Naive thymus-derived CD8-positive, alpha-beta T cell (primary cell): ENCODE results near the gene GNG8. TPM values are rescaled to one million over a fixed set of nuclear protein-coding genes. Genes with fewer than 3 reads are reported as not detected.
"Not testable (repeated sequence)": the region's sequence is repeated elsewhere in the genome, so short reads cannot be mapped to it uniquely, and the experiment has no call there.

Source experiments
- ATAC-seq, 2 donors: fragments of 150-1000 bp; cut with Tn5 transposase in 1 of 2; sonication (Bioruptor Pico), chemical (Tn5 transposase) in 1 of 2; 1 replicate in 1 of 2; 2 replicates in 1 of 2; pipeline ENCODE4 v1.10.0; 2021; ENCODE audit warnings: mild to moderate bottlenecking in 2 of 2, moderate library complexity in 2 of 2
- POLR2A ChIA-PET: fragments of 350-600 bp; sonication (Branson Sonifier 250); formaldehyde crosslinking; loops from one replicate; lab custom pipeline; 2021; ENCODE audit warnings: antibody characterized with exemption; lab: Charles Lee
- DNase-seq, 10 donors: peaks; one replicate each; pipeline versions ENCODE4 v3.0.0 to v3.0.0-alpha.2; 2020 to 2022
- H3K27ac Mint-ChIP-seq, 10 donors: one replicate each; pipeline ENCODE4 v1.8.0; 2020 to 2022; ENCODE audit warnings: mild to moderate bottlenecking in 10 of 10, mixed read lengths in 10 of 10, moderate library complexity in 4 of 10, inconsistent platforms in 1 of 10
- H3K27me3 Mint-ChIP-seq, 5 donors: one replicate each; pipeline ENCODE4 v1.8.0; 2021 to 2022; ENCODE audit warnings: mixed read lengths in 5 of 5
- H3K36me3 Mint-ChIP-seq, 3 donors: one replicate each; pipeline ENCODE4 v1.8.0; 2020 to 2022; ENCODE audit warnings: mixed read lengths in 3 of 3, mild to moderate bottlenecking in 2 of 3, inconsistent platforms in 1 of 3
- H3K4me1 Mint-ChIP-seq, 4 donors: one replicate each; pipeline ENCODE4 v1.8.0; 2021 to 2022; ENCODE audit warnings: mixed read lengths in 4 of 4
- H3K4me3 Mint-ChIP-seq, 10 donors: one replicate each; pipeline ENCODE4 v1.8.0; 2020 to 2022; ENCODE audit warnings: mild to moderate bottlenecking in 10 of 10, mixed read lengths in 10 of 10, moderate library complexity in 6 of 10, inconsistent platforms in 1 of 10
- H3K9me3 Mint-ChIP-seq, 9 donors: one replicate each; pipeline ENCODE4 v1.8.0; 2020 to 2022; ENCODE audit warnings: mixed read lengths in 9 of 9, mild to moderate bottlenecking in 3 of 9, inconsistent platforms in 1 of 9, moderate library complexity in 1 of 9
- polyA plus RNA-seq, 3 donors: library from polyadenylated mRNA; unstranded; fragments of 300-500 nt; fragmentation: Illumina TruSeq; gene quantifications; one replicate each; pipeline ENCODE4 v1.2.3, GENCODE V29; 2021
- total RNA-seq, 8 experiments: library from RNA in 2 of 8; stranded (reverse) in 2 of 8; gene quantifications; one replicate each; pipeline ENCODE4 v1.2.3 and lab custom pipeline; 2021 to 2026

GNG8 gene
- total and polyA plus RNA-seq, 5 experiments from 2014 or later: not detected

- POLR2A ChIA-PET: interaction anchor here (0.7 to 1.0 kb wide), 2 partner anchors 23 to 94 kb away, joined by 3 read pairs; no protein-coding TSS in a partner anchor
- Mint-ChIP-seq H3K4me1 (peaks cover 0 to 16% (median 10%) of the 10 kb centered on the region in 4 donors), H3K36me3 (no peaks in the 10 kb centered on the region), H3K9me3 (no peaks in the 10 kb centered on the region), H3K27ac (peak overlapping the region in 1 of 10 donors; percentile 31), H3K27me3 (peaks cover 0 to 9% (median 7%) of the 10 kb centered on the region in 5 donors), H3K4me3 (peak overlapping the region in 7 of 10 donors; percentile 26 to 72 (median 50))
- ATAC-seq (no peak), DNase-seq (no peak)
Measured at GRCh38 chr19:46639358-46640182, 3.6 kb upstream of the GNG8 start.

- POLR2A ChIA-PET: interaction anchor here (1.4 to 1.7 kb wide), 2 partner anchors 24 to 26 kb away, joined by 8 to 11 read pairs; partner anchors contain the start of gene DACT3
- H3K9me3 Mint-ChIP-seq: no peaks in the 10 kb centered on the region
Measured at GRCh38 chr19:46637224-46637623, 1.2 kb upstream of the GNG8 start.

GRCh38 chr19:46634656-46635218, 1.3 kb downstream of the GNG8 start:
- DNase-seq (peak in 1 of 10 donors; percentile 71), ATAC-seq (no peak)
- Mint-ChIP-seq H3K4me3 (peak overlapping the region in 9 of 10 donors; percentile 29 to 88 (median 46)), H3K36me3 (no peaks in the 10 kb centered on the region), H3K27ac (peak overlapping the region in 5 of 10 donors; percentile 15 to 96 (median 69)), H3K4me1 (peaks cover 14 to 32% (median 23%) of the 10 kb centered on the region in 4 donors), H3K9me3 (no peaks in the 10 kb centered on the region), H3K27me3 (peaks cover 0 to 4% (median 0%) of the 10 kb centered on the region in 5 donors)
- POLR2A ChIA-PET: interaction anchor here (0.5 to 4.4 kb wide), 5 partner anchors 10 to 95 kb away, joined by 4 to 25 read pairs (median 9); partner anchors contain the start of genes CALM3 and PTGIR

More at GRCh38 chr19:46637224-46637623, 1.2 kb upstream of the GNG8 start:
- no peak for ATAC-seq
- H3K27ac Mint-ChIP-seq: no peak overlapping the region
- H3K36me3 Mint-ChIP-seq: no peaks in the 10 kb centered on the region
- H3K27me3 Mint-ChIP-seq: peaks cover 0 to 9% (median 6%) of the 10 kb centered on the region in 5 donors
- DNase-seq: no peak
- H3K4me3 Mint-ChIP-seq: no peak overlapping the region
- H3K4me1 Mint-ChIP-seq: peaks cover 13 to 33% (median 22%) of the 10 kb centered on the region in 4 donors

- peak overlapping the region; percentile 41 to 98 (median 91) for H3K27ac Mint-ChIP-seq
- peak; percentile 61 to 78 for ATAC-seq
- H3K4me1 Mint-ChIP-seq: peaks cover 15 to 32% (median 23%) of the 10 kb centered on the region in 4 donors
- DNase-seq: peak; percentile 86 to 97 (median 93)
- no peaks in the 10 kb centered on the region for H3K9me3 Mint-ChIP-seq
- H3K4me3 Mint-ChIP-seq: peak overlapping the region in 9 of 10 donors; percentile 79 to 88 (median 85)
- POLR2A ChIA-PET: interaction anchor here (0.5 to 4.4 kb wide), 7 partner anchors 10 to 94 kb away, joined by 4 to 25 read pairs (median 7); partner anchors contain the start of genes CALM3 and PTGIR
- no peaks in the 10 kb centered on the region for H3K36me3 Mint-ChIP-seq
- H3K27me3 Mint-ChIP-seq: peaks cover 0 to 4% (median 0%) of the 10 kb centered on the region in 5 donors
Measured at GRCh38 chr19:46634045-46634655, 1.9 kb downstream of the GNG8 start.

- POLR2A ChIA-PET: interaction anchor here (1.0 to 4.4 kb wide), 7 partner anchors 9 to 32 kb away, joined by 4 to 25 read pairs (median 7); partner anchors contain the start of genes CALM3 and PTGIR
- DNase-seq: no peak
- H3K36me3 Mint-ChIP-seq: no peaks in the 10 kb centered on the region
- peak overlapping the region in 9 of 10 donors; percentile 58 to 98 (median 93) for H3K27ac Mint-ChIP-seq
- peaks cover 0 to 4% (median 0%) of the 10 kb centered on the region in 5 donors for H3K27me3 Mint-ChIP-seq
- H3K9me3 Mint-ChIP-seq: no peaks in the 10 kb centered on the region
- ATAC-seq: no peak
- peak overlapping the region in 9 of 10 donors; percentile 33 to 88 (median 85) for H3K4me3 Mint-ChIP-seq
- peaks cover 18 to 39% (median 25%) of the 10 kb centered on the region in 4 donors for H3K4me1 Mint-ChIP-seq
Measured at GRCh38 chr19:46633130-46633529, 2.9 kb downstream of the GNG8 start.

GRCh38 chr19:46631481-46631880, 4.5 kb downstream of the GNG8 start:
- H3K27me3 Mint-ChIP-seq: peaks cover 0 to 4% (median 0%) of the 10 kb centered on the region in 5 donors
- DNase-seq: no peak
- no peak for ATAC-seq
- H3K4me1 Mint-ChIP-seq: peaks cover 19 to 45% (median 31%) of the 10 kb centered on the region in 4 donors
- no peaks in the 10 kb centered on the region for H3K36me3 Mint-ChIP-seq
- no peak overlapping the region for H3K4me3 Mint-ChIP-seq
- no peaks in the 10 kb centered on the region for H3K9me3 Mint-ChIP-seq
- POLR2A ChIA-PET: interaction anchor here (0.6 to 2.3 kb wide), 6 partner anchors 10 to 118 kb away, joined by 3 to 10 read pairs (median 4); no protein-coding TSS in a partner anchor
- H3K27ac Mint-ChIP-seq: peak overlapping the region in 1 of 10 donors; percentile 29

GRCh38 chr19:46630586-46631205, 5.3 kb downstream of the GNG8 start:
- no peaks in the 10 kb centered on the region for H3K9me3 Mint-ChIP-seq
- H3K36me3 Mint-ChIP-seq: no peaks in the 10 kb centered on the region
- DNase-seq (no peak), ATAC-seq (no peak)
- H3K4me3 Mint-ChIP-seq: no peak overlapping the region
- POLR2A ChIA-PET: interaction anchor here (0.7 to 2.3 kb wide), 6 partner anchors 9 to 91 kb away, joined by 3 to 10 read pairs (median 6); no protein-coding TSS in a partner anchor
- peaks cover 0 to 4% (median 0%) of the 10 kb centered on the region in 5 donors for H3K27me3 Mint-ChIP-seq
- H3K27ac Mint-ChIP-seq: no peak overlapping the region
- peaks cover 17 to 43% (median 33%) of the 10 kb centered on the region in 4 donors for H3K4me1 Mint-ChIP-seq

GRCh38 chr19:46629546-46630025, 6.4 kb downstream of the GNG8 start:
- H3K36me3 Mint-ChIP-seq: no peaks in the 10 kb centered on the region
- no peaks in the 10 kb centered on the region for H3K9me3 Mint-ChIP-seq

GRCh38 chr19:46628970-46629369, 7.0 kb downstream of the GNG8 start:
- Mint-ChIP-seq H3K27ac (peak overlapping the region in 5 of 10 donors; percentile 6 to 48 (median 20)), H3K4me1 (peaks cover 21 to 47% (median 41%) of the 10 kb centered on the region in 4 donors)
- not testable (repeated sequence) for H3K9me3 Mint-ChIP-seq, ATAC-seq, H3K27me3 Mint-ChIP-seq, DNase-seq, H3K36me3 Mint-ChIP-seq, H3K4me3 Mint-ChIP-seq
- POLR2A ChIA-PET: interaction anchor here (2.1 kb wide), 1 partner anchor 12 kb away, joined by 9 read pairs; no protein-coding TSS in a partner anchor

More at GRCh38 chr19:46629546-46630025, 6.4 kb downstream of the GNG8 start:
- H3K27ac Mint-ChIP-seq: peak overlapping the region in 3 of 10 donors; percentile 62 to 89 (median 77)
- peaks cover 0 to 4% (median 0%) of the 10 kb centered on the region in 5 donors for H3K27me3 Mint-ChIP-seq
- H3K4me1 Mint-ChIP-seq: peaks cover 18 to 49% (median 39%) of the 10 kb centered on the region in 4 donors
- ATAC-seq: no peak
- no peak overlapping the region for H3K4me3 Mint-ChIP-seq
- no peak for DNase-seq
- POLR2A ChIA-PET: interaction anchor here (2.1 to 2.3 kb wide), 2 partner anchors 8 to 12 kb away, joined by 9 to 10 read pairs; no protein-coding TSS in a partner anchor

GRCh38 chr19:46626446-46626845, 9.6 kb downstream of the GNG8 start:
- DNase-seq (no peak), ATAC-seq (no peak)
- POLR2A ChIA-PET: no interaction called here
- Mint-ChIP-seq H3K27me3 (peaks cover 0 to 2% (median 0%) of the 10 kb centered on the region in 5 donors), H3K9me3 (no peaks in the 10 kb centered on the region), H3K27ac (no peak overlapping the region), H3K36me3 (no peaks in the 10 kb centered on the region), H3K4me1 (peaks cover 20 to 51% (median 43%) of the 10 kb centered on the region in 4 donors), H3K4me3 (no peak overlapping the region)

- Mint-ChIP-seq H3K36me3 (no peaks in the 10 kb centered on the region), H3K4me3 (no peak overlapping the region), H3K9me3 (no peaks in the 10 kb centered on the region), H3K4me1 (peaks cover 22 to 58% (median 48%) of the 10 kb centered on the region in 4 donors), H3K27me3 (peaks cover 0 to 2% (median 0%) of the 10 kb centered on the region in 5 donors), H3K27ac (peak overlapping the region in 2 of 10 donors; percentile 33 to 38)
- ATAC-seq (no peak), DNase-seq (no peak)
- POLR2A ChIA-PET: interaction anchor here (0.5 kb wide), 1 partner anchor 1225 kb away, joined by 4 read pairs; no protein-coding TSS in a partner anchor
Measured at GRCh38 chr19:46625731-46626130, 10.3 kb downstream of the GNG8 start.
